GM06990 (cell line): ENCODE results near the gene ASPHD2.

Experiments used
- DNase-seq: peaks from one replicate; pipeline ENCODE4 v3.0.0-alpha.2; 2011; ENCODE audit not compliant: insufficient read length; ENCODE audit errors: extremely low read depth
- H3K27me3 ChIP-seq: replicated peaks from 2 replicates; pipeline ENCODE4 v1.6.0; 2011; ENCODE audit warnings: low read length; ENCODE audit not compliant: control insufficient read depth, insufficient read depth
- H3K36me3 ChIP-seq: 2 replicates; pipeline ENCODE4 v1.5.1; 2011; ENCODE audit warnings: low read length; ENCODE audit not compliant: control insufficient read depth, insufficient read depth
- H3K4me3 ChIP-seq: replicated peaks from 2 replicates; pipeline ENCODE4 v1.5.1; 2011; ENCODE audit warnings: low read depth, mild to moderate bottlenecking, control low read depth, low read length
- TF ChIP-seq, protein P1 (sequence below): IDR thresholded peaks from 2 replicates; pipeline ENCODE4 v1.5.1; 2011; ENCODE audit warnings: low read length, control low read depth, mild to moderate bottlenecking, inconsistent platforms; ENCODE audit not compliant: insufficient read depth, poor library complexity, severe bottlenecking

The ASPHD2 gene

GRCh38 chr22:26445577-26446275 lies 16.7 kb downstream of the ASPHD2 start:
- Histone ChIP-seq H3K4me3 (no peak overlapping the region), H3K36me3 (peaks cover 6% of the 10 kb centered on the region), H3K27me3 (no peaks in the 10 kb centered on the region)
- DNase-seq: no peak
- TF ChIP-seq, protein P1, sequence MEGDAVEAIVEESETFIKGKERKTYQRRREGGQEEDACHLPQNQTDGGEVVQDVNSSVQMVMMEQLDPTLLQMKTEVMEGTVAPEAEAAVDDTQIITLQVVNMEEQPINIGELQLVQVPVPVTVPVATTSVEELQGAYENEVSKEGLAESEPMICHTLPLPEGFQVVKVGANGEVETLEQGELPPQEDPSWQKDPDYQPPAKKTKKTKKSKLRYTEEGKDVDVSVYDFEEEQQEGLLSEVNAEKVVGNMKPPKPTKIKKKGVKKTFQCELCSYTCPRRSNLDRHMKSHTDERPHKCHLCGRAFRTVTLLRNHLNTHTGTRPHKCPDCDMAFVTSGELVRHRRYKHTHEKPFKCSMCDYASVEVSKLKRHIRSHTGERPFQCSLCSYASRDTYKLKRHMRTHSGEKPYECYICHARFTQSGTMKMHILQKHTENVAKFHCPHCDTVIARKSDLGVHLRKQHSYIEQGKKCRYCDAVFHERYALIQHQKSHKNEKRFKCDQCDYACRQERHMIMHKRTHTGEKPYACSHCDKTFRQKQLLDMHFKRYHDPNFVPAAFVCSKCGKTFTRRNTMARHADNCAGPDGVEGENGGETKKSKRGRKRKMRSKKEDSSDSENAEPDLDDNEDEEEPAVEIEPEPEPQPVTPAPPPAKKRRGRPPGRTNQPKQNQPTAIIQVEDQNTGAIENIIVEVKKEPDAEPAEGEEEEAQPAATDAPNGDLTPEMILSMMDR: no peak

- Histone ChIP-seq H3K27me3 (no peaks in the 10 kb centered on the region), H3K36me3 (peaks cover 9% of the 10 kb centered on the region), H3K4me3 (no peak overlapping the region)
- DNase-seq: no peak
- TF ChIP-seq, protein P1: no peak
Observed at GRCh38 chr22:26446808-26447515, 17.9 kb downstream of the ASPHD2 start.

DNA sequence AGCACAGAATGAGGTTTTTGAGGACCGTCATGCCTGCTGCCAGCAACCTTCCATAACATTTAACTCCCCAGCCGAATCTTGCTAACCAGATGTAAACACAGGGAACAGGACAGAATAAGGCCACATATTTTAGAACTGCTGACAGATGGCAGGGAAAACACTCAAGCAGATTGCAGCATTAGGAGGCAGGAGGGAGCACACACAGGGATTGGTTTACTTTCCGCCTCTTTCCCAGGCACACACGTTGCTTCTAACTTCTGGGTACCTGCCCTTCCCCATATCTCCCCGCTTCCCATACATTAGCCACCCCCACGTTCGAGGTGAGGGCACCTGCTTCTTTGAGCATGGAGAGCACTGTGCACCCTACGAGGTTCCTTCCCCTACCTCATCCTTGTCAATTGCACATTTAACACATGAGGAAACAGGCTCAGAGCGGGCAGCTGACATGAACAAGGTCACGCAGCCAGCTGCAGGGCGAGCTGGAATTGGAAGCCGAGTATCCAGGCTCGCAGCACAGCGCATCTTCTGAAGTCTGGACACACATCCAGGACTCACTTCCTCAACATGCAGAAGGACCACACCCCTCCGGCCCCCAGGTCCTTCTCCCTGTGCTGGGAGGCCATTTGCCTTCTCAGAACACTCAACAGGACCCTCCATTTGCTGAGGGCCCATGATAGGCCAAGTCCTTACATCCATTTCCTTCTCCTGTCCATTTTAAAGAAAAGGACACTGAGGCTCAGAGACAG lies 18.7 kb downstream of the ASPHD2 start:
- TF ChIP-seq, protein P1: no peak
- H3K27me3 ChIP-seq: no peaks in the 10 kb centered on the region
- peaks cover 11% of the 10 kb centered on the region for H3K36me3 ChIP-seq
- no peak for DNase-seq
- no peak overlapping the region for H3K4me3 ChIP-seq

GRCh38 chr22:26448334-26448733 lies 19.3 kb downstream of the ASPHD2 start:
- peaks cover 14% of the 10 kb centered on the region for H3K36me3 ChIP-seq
- TF ChIP-seq, protein P1: no peak
- H3K4me3 ChIP-seq: no peak overlapping the region
- no peaks in the 10 kb centered on the region for H3K27me3 ChIP-seq
- DNase-seq: no peak

DNA sequence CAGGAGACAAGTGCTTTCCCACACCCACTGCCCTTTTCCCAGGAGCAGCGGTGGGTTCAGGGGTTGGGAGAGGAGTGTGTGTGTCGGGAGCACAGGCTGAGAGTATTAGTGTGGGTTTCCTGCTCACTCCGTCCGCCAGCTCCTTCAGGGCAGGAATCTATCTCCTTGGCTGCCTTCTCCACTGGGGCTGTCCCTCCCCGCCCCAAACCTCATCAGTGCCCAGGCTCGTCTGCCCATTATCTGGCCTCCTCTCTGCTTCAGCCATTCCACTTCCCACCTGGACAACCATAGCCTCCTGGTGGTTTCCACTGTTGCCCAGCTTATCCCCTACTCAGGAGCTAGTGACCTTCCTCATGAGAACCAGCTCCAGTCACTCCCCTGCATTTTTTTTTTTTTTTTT lies 19.9 kb downstream of the ASPHD2 start:
- Histone ChIP-seq H3K27me3 (no peaks in the 10 kb centered on the region), H3K4me3 (no peak overlapping the region), H3K36me3 (peaks cover 16% of the 10 kb centered on the region)
- no peak for DNase-seq
- TF ChIP-seq, protein P1: no peak
